OCI-LY1 (cell line): ENCODE measurements around the gene LTBP4.
"Not testable (repeated sequence)": the region's sequence is repeated elsewhere in the genome, so short reads cannot be mapped to it uniquely, and the experiment has no call there.

Experiments used
- EZH2 ChIP-seq: fragments of 200-600 bp; sonication (generic), shearing (Covaris generic); IDR thresholded peaks from 2 replicates; pipeline ENCODE4 v1.8.0; 2017; ENCODE audit warnings: borderline replicate concordance, mixed run types, mild to moderate bottlenecking, antibody characterized with exemption, low read length, moderate library complexity, mixed read lengths
- TF ChIP-seq, protein P1 (sequence below): fragments of 200-600 bp; sonication (generic), shearing (Covaris generic); IDR thresholded peaks from 2 replicates; pipeline ENCODE4 v1.5.1; 2017; ENCODE audit warnings: mild to moderate bottlenecking, antibody characterized with exemption, low read length, moderate library complexity, mixed read lengths

DNA sequence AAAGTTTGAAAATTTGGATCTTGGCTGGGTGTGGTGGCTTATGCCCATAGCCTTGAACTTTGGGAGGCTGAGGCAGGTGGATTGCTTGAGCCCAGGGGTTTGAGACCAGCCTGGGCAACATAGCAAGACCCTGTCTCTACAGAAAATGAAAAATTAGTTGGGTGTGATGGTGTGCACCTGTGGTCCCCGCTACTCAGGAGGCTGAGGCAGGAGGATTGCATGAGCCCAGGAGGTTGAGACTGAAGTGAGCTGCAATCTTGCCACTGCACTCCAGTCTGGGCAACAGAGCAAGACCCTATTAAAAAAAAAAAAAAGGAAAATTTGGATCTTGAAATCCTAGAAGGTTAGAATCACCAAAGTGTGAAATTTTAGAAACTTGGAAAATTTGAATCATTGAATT is 36.6 kb upstream of the LTBP4 start:
- TF ChIP-seq EZH2 = not testable (repeated sequence)
- TF ChIP-seq, protein P1, sequence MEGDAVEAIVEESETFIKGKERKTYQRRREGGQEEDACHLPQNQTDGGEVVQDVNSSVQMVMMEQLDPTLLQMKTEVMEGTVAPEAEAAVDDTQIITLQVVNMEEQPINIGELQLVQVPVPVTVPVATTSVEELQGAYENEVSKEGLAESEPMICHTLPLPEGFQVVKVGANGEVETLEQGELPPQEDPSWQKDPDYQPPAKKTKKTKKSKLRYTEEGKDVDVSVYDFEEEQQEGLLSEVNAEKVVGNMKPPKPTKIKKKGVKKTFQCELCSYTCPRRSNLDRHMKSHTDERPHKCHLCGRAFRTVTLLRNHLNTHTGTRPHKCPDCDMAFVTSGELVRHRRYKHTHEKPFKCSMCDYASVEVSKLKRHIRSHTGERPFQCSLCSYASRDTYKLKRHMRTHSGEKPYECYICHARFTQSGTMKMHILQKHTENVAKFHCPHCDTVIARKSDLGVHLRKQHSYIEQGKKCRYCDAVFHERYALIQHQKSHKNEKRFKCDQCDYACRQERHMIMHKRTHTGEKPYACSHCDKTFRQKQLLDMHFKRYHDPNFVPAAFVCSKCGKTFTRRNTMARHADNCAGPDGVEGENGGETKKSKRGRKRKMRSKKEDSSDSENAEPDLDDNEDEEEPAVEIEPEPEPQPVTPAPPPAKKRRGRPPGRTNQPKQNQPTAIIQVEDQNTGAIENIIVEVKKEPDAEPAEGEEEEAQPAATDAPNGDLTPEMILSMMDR = not testable (repeated sequence)
